Mucosa of gallbladder (tissue), 1 donor: ENCODE data around the gene ASIC4. TPM values are rescaled to one million over a fixed set of nuclear protein-coding genes. Genes with fewer than 3 reads are reported as not detected.

Experiments
- DNase-seq: peaks from one replicate; pipeline ENCODE4 v3.0.0-alpha.2; 2020; ENCODE audit warnings: low spot score
- total RNA-seq: library from RNA; stranded (reverse); gene quantifications from one replicate; pipeline ENCODE4 v1.2.1, GENCODE V29; 2021
- donor health status: DM: no; HTN: no; CAD: no.

The ASIC4 gene
- total RNA-seq, 1 donor from 2014 or later: not detected

DNA sequence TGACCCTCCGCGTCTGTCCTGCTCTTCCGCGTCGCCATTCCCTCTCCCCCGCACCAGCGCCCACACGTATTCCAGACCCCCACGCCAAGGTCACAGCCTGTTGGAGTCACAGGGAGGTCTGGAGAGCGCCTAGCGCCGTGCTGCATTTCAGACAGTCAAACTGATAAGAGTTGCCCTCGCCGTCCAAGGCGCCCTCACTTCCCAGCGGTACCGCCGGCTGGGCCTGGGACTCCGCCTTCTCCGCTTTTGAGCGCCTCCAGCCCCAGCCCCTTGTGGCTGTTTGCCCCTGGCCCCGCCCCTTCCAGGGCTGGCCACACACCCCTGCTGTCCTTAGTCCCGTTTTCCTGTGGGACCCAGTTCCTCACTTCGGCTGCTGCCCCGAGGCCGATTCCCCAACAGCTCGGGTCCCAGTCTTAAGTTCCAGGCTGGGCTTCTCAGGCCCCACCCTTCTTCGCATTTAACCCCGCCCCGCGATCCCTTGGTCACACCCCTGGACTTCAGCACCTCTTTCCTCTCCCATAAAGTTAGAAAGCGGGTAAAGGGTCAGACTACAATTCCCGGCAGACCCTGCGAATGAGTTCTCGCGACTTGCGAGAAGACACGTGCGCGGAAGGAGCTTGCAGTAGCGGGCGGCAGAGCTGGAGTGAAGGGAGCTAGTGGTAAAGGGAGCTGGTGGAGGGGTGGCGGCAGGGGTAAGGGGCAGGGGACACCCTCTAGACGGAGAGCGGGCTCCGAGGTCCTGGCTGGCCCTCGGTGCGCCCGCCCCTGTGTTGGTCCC lies 15.8 kb upstream of the ASIC4 start, which contains the start of gene GMPPA:
Gene GMPPA (plus strand): TSS at position 612 of the 778 bp plus-strand sequence. CDS start 1,085 bp downstream, outside the sequence.
- peak; percentile 98 for DNase-seq

DNA sequence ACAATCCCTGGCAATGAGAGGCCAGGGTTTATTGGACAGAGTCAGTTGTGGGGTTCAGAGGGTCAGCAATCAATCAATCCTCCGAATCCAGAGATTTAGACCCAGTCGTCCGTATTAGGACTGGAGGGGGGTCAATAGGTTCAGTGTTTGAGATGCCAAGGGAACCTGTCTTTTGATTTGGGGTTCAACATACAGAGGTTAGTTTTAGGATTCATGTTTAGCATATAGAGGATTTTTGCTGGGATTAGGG lies 15.3 kb upstream of the ASIC4 start:
- DNase-seq: no peak

DNA sequence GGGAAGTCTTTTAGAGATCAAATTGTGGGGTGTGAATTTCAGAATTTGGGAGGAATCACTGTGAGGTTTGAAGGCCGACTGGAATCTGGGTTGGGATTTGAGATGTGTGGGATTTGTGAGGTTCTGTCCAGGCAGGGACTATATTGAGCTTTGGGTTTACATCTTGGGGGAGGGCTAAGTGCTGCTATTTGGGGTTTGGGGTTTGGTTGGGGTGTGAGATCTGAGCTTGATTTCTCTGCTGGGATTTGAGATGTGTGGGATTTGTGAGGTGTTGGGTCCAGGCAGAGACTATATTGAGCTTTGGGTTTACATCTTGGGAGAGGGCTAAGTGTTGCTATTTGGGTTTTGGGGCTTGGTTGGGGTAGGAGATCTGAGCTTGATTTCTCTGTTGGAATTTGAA lies 14.7 kb upstream of the ASIC4 start:
- DNase-seq: no peak

DNA sequence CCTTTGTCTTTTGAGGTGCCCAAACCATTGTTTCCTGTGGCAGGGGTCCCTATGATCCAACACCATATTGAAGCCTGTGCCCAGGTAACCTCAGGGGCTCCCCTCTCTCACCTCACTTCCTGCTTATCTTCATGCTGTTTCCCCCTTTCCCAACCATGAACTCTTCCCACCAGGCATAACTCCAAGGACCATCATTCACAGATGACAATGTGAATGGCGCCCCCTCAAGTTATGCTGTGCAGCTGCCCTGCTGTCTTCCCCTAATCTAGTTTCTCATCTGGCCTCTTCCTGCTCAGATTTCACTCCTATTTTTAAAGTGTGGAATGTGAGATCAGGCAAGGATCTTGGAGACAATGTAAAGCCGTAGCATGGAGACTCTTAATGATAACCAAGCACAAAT lies 14.1 kb upstream of the ASIC4 start:
- no peak for DNase-seq

DNA sequence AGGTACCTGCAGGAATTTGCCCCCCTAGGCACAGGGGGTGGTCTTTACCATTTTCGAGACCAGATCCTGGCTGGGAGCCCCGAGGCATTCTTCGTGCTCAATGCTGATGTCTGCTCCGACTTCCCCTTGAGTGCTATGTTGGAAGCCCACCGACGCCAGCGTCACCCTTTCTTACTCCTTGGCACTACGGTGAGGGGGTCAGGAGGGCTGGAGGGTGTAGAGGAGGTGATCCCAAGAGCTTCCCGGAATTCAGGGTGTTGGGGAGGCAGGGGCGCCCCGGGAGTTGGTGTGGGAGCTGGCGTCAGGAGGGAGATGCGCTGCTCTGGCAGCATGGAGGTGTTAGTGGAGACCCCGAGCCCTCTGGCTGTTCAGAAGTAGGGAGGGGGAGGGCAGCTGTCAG lies 12.4 kb upstream of the ASIC4 start:
- no peak for DNase-seq

DNA sequence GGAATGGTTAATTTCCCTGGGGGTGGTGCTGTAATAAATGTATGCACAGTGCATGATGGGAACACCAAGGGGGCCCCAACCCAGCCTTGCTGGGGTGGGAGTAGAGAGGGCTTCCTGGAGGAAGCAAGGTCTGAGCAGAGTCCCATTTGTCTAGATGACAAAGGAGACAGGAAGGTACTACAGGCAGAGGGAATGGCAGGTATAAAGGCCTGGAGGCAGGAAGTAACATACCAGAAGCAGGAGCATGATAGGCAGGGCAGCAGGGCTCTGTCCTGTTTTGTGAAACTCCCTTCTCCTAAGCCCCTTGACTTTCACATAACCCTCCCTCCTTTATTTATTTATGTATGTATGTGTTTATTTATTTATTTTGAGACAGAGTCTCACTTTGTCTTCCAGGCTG lies 11.7 kb upstream of the ASIC4 start:
- no peak for DNase-seq

DNA sequence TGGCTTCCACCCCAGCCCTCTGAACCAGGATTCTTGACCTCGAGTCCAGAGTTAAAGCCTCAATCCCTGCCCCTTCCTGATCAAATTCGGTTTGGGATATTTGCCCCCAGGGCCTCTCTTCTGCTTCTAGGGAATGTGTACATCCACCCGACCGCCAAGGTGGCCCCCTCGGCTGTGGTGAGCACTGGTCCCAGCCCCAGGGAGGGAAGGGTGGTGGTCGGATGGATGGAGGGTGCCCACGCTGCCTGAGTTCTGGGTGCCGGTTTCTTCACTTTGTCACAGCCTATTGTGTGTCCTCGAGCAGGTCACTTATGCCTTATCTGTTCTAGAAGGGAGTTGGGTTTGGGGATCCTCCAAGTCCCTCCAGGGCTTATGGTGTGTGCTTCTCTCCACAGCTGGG lies 8.7 kb upstream of the ASIC4 start:
- no peak for DNase-seq

DNA sequence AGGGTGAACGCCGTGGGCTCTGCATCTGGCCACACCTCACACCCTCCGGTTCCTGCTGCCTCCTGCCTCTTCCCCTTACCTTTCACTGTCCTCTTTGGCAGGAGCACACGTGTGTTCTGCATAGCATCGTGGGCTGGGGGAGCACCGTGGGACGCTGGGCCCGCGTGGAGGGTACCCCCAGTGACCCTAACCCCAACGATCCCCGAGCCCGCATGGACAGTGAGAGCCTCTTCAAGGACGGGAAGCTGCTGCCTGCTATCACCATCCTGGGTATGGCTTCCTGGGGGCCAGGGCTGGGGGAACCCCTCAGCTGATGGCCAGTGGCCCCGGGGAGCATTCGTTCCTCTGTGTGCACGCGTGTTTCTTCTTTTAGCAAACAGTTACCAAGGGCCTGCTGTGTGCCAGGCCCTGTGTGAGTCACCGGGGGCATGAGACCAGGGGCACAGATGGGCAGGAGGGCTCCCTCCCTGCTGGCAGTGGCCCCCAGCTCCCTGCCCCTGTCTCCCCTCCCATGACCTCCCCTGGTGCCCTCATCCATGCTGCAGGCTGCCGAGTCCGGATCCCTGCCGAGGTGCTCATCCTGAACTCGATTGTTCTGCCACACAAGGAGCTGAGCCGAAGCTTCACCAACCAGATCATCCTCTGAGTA lies 8.0 kb upstream of the ASIC4 start:
- no peak for DNase-seq

DNA sequence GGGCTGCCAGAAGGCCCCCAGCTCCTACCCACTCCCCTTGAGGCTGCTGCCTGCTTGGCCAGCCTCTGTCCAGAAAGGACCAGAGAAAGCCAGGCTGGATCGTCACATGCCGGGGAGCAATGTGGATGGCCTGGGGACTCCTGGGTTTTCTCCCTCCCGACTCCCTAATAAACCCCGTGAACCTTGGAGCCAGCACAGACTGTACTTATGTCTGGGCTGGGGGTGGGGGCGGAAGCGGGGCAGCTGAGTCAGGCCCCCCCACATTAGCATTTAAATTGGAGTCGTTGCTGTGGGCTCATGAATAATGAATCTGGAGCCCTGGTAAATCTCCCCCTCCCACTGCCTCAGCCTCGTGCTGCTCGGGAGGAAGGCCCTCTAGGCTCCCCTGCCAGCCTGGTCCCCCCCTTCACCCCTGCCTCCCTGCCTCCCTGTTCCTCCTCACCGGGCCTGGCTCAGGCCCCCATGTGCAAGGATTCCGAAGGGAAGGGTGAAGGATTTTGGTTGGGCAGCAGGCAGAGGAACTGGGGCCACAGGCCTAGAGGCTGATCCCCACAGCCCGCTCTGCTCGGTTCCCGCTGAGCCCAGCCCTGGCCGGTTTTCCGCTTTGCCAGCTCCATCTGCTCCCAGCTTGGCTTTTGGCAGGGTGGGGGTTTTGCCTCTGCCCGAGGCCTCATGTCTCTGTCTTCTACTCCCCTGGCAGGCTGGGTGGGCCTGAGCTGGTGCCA lies 7.3 kb upstream of the ASIC4 start:
- no peak for DNase-seq

DNA sequence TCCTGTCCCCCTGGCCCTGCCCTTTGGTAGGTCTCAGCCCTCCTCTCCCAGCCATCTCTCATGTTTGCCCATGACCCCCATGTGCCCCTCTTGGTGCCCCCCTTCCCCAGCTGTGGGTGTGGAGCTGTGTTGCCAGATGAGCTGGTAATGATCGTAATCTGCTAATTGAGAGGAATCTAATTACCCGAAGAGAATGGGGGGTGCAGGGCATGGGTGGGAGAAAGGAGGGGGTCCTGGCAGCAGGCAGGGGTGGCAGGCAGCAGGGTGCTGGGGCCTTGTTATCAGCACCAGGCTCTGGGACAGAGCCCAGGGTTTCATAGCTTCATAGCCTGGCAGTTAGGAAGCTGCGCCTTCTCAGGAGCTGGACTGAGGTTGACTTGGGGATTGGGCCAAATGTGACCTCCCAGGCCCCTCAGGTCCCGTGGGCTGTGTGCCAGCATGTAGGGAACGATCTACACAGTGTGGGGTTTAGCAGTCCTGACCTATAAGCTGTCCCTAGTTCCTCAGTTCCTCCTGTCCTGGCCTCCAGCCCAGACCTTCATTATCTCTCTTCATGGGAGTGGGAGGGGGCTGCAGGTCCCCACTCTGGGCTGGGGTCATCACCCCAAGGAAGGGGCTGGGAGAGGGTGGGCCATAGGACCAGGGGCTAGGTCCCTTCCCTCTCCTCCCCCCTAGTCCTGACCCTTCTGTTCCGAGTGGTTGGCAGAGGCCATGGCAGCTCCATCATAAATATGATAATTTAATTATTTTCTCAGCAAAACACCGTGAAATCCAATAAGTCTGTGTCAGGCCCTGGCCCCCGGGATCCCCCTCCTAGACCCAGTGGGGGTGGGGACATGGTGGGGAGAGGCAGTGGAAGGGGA lies 6.5 kb upstream of the ASIC4 start:
- DNase-seq: no peak

DNA sequence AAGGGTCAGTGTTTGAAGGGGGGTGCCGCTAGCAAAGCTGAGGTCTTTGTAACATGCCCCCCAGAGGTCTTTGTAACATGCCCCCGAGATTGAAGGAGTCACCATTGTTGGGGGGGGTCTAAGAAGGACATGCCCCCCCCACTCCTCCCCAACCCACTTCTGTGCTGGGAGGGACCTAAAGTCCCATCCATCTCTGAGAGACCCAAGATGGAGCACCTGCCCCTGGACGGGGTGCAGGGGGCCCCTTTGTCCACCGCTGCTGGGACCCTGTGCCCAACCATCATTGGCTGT lies 5.9 kb upstream of the ASIC4 start:
- DNase-seq: no peak

DNA sequence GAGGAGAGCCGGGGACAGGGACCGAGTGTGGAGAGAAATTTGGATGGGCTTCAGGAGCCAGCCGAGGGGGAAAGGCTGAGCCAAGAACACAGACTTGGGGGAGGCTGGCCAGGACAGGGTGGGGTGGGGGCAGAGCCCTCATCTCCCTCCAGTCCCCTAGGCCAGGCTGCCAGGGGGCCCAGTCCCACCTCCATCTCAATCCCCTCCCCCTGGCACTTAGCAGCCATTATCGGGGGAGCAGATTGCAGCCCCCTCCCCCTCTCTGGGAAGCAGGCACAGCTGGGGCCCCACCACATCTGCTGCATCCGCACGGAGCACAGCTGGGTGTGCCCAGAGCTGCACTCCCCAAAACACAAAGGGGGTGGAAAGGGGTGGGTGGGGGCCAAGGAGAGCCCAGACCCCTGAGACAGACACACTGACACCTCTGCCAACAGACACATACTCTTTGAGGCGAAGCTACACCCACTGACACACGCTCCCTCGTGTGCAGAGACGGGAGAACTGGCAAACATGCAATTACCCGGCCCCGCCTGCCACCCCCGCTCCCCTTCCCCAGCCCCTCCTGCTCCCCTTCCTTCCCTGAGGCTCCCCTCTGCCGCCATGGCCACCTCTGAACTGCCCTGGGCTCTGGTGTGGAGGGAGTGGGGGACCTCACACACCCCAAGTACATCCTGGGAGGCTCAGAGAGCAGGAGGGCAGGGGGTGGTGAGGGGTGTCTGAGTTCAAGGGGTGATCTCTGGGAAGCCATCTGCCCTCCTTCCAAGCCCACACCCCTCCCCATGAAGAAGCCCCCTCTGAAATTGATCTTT lies 5.1 kb upstream of the ASIC4 start:
- DNase-seq: no peak

DNA sequence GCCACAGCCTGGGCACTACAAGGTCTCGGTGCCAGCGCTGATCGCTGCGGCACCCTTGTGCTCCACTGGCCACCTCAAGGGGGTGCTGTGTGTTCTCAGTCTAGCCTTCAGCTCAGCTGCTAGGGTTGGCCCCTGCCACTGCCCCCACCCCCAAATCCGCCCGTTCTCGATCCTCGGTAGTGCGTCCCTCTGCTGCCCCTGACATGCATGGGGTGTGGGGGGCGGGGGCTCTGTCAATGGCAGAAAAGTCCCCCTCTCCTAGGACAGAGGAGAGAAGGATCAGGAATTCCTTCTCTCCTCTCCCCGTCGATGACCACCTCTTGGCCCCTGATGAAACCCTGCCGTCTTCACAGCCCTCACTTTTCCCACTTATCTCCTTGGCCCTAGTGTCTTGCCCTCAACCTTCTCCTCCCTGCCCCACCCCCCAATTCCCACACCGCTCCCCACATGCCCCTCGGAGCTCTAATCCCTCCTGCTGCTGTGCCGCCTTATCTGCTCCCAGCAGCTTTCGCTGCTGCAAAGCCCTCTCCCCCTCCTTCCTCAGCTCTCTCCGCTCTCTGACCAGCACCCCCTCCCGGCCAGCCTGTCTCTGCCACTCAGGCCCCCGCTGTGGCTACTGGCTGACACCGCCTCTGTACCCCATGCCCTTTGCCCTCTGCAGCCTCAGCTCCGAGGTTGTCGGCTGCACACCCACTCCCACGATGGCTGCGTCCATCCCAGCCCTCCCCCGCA lies 4.3 kb upstream of the ASIC4 start:
- peak; percentile 45 for DNase-seq

DNA sequence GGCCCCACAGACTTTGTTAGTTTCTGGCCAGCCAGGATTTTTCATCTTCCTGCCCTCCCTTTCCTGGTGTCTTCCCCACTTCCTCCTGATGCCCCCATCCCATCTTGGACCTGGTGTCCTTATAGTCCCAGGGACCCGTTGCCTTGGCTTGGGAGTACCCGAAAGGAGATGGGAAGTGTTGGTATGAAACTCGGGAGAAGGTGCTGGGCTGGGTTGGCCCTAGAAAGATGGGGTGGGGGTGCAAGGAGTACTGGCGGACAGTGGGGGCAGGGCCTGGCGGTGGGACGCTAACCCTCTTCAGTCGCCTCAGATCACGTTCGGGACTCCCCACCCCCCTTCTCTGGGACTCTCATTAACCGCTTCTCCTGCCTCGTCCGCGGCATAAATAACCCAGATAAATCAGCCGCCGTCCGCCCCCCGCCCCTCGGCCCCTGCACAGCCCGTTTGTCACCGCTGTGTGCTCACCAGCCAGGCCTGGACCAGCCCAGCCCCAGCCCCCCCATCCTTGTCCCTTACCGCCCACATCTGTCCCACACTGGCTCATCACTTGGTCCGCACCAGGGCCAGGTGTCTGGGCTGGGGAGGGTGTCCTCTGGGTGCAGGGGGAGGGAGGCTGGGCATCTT lies 3.7 kb upstream of the ASIC4 start:
- no peak for DNase-seq

DNA sequence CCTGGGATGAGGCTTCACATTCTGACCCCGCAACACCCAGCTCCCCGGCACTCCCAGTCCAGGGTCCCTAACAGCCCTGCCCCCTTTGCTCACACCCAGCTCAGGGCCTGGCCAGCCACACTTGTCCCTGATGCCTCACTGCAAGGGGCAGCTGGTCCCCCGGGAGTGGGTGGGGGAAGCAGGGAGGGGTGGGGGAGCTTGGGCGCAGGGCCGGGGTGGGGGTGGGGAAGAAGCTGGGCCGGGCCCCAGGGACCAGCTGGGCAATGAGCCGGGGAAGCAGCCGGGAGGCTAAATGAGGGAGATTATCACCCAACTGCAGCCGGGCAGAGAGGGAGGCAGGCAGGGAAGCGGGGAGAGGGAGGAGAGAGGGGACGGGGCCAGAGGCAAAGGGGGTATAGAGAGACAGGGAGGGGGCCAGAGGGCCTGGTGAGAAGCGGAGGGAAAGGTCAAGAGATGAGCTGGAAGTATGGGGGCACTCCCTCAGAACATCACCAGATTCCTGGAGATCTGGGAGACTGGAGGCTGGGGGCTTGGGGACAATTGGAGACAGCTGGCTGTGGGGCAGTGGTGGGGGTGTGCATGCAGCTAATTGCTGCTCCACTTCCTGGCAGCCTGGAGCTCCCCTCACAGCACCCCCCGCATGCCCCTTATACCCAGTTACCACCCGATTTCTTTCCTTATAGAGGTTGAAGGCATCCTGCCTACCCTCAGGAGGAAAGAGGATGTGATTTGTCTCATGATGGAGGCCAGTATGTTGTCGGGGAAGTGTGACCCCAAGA lies 2.5 kb upstream of the ASIC4 start:
- DNase-seq: no peak

DNA sequence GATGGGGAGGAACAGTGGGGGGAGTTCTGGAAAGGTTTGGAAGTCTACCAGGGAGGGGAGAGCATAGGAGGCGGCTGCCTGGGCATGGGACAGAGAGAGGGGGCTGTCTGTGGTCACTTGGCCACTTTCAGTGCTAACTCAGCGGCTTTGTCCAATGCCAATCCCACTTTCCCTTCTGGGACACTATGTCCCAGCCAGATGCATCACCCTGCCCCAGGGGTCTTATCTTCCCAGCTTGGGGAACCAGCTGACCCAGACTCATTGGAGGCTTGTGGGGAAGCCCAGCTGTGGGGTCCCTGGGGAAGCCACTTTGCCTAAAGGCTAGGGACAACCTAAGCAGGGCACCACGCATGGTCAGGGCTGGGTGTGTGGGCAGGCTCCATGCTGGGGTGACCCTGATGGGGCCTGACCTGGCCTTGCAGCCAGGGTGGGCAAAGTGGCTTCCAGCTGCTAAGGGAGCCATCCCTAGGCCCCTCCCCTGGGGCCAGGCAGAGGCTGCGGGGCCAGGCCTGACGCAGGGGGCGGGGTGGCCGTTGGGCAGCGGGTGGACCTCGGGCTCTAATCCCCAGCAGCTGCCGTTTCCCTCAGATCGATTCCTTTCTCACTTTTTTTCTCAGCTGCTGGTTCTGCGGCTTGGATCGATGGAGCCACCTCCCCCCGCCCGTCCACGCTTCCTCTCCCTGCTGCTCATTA lies 1.6 kb upstream of the ASIC4 start:
- DNase-seq: no peak

DNA sequence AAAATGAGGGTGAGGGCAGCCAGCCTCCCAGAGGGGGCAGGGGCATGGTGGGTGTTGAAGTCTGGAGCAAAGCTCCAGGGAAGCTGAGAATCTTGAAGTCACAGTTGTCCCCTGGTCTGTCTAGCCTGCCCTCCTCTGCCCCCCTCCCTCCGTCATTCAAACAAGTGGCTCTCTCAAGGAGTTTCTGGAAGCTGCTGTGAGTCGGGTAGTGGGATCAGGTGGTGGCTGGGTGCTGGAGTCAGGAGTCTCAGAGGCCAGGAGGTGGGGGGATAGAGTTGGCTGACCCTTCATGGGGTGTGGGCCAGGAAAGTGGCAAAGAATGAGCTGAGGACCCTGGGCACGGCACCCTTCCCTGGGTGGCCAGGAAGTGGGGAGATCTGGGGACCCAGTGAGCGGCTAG lies 495 bp upstream of the ASIC4 start:
- no peak for DNase-seq

DNA sequence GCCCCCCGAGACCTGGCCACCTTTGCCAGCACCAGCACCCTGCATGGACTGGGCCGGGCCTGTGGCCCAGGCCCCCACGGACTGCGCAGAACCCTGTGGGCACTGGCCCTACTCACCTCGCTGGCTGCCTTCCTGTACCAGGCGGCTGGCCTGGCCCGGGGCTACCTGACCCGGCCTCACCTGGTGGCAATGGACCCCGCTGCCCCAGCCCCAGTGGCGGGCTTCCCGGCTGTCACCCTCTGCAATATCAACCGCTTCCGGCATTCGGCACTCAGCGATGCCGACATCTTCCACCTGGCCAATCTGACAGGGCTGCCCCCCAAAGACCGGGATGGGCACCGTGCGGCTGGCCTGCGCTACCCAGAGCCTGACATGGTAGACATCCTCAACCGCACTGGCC lies 554 bp downstream of the ASIC4 start:
- DNase-seq: no peak
